GM18526 (cell line): Measurements from ENCODE around the gene CRNKL1.

Experiments
- POLR2A ChIP-seq: IDR thresholded peaks from 3 replicates; pipeline ENCODE4 v1.6.1; 2011; ENCODE audit not compliant: insufficient read length; ENCODE audit errors: extremely low read depth

Gene CRNKL1

DNA sequence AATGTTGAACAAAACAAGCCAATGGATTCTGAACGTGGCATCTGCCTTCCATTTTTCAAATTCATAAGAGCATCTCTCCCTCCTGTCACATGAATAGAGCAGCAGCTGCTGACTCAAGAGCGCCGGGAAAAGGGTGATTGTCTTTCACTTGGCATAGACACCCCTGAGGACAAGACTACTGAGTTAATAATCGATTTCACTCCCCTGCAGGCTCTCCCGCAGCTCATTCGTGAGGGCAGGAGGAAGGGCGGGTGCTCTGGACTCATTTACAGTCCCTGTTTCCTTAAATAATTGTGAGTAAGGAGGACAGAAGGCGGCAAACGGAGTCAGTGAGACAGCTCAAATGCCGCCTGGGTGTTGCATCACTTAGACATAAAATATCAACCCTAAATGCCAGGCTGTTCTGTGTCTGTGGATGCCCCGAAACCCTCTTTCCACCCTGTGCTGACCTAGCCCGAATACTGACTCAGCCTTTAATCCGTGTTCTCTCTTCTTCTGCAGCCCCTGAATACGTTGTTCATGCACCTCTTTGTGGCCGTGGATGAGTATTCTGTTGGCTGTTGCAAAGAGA, 21.6 kb upstream of the CRNKL1 start:
- no peak for TF ChIP-seq POLR2A

DNA sequence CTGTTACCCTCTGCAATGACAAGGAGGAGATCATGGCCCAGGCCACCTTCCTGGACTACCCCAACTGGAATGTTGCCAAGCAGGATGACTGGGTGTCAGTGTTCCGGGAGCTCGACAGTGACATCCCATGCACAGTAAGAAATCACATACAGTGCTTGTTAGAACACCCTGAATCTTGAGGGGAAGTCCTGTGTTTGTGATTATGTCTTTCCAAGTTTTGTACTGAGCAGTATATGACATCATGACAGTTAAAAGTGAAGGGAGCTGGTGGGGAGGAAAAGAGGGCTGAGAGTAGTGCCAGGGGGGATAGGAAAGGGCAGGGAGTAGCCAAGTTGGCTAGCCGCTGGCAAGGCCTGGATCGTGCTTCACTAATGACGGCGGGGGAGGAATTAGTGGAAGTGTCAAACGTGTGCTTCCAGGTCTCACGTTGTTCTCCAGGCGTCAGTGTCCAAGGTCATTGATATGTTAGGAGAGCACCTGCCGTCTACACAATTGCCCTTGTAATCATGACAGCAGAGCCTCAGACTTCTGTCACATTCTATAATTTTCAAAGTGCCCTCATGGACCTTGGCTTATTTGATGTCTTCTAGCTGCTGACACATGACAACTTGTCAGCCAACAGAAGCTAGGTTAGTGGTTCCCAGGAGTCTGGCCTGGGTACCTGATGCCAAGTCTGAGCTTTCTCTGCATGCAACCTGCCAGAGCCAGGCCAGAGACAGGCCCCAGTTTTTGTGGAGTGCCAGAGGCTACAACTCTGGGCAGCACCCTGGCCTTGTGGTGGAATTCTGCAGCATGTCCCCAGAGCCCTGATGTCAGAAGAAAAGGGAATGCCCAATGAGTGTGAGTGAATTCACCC, 18.8 kb upstream of the CRNKL1 start:
- TF ChIP-seq POLR2A: no peak

- no peak for TF ChIP-seq POLR2A
Measured at GRCh38 chr20:20065361-20065760, 13.1 kb upstream of the CRNKL1 start.

DNA sequence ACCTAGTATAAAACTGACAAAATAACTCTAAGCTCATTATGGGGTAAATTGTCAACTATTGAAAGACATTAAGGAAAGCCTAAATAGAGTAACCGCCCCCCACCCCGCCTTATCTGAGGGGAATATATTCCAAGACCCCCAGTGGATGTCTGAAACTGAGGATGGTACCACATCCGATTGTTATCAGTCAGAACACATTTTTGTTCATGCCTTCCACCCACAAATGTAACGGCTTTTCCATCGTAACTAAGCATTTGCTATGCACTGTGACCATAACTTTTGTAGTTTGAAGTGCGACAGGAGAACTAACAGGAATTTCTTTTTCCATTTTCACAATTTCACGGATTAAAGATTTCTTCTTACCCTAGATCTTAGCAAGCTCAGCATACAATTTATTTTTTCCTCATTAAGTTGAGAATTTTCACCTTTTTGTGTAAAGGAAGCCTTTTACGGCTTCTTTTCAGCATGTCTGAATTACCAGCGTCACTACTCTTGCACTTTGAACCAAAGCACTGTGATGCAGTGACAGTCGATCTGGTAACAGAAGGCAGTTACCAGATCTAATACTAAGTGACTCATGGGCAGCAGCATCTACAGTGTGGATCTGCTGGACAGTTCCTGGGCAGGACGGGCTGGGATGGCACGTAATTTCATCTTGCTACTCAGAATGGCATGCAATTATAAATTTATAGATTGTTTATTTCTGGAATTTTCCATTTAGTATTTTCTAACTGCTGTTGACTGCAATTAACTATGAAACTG, 11.9 kb upstream of the CRNKL1 start:
- no peak for TF ChIP-seq POLR2A

DNA sequence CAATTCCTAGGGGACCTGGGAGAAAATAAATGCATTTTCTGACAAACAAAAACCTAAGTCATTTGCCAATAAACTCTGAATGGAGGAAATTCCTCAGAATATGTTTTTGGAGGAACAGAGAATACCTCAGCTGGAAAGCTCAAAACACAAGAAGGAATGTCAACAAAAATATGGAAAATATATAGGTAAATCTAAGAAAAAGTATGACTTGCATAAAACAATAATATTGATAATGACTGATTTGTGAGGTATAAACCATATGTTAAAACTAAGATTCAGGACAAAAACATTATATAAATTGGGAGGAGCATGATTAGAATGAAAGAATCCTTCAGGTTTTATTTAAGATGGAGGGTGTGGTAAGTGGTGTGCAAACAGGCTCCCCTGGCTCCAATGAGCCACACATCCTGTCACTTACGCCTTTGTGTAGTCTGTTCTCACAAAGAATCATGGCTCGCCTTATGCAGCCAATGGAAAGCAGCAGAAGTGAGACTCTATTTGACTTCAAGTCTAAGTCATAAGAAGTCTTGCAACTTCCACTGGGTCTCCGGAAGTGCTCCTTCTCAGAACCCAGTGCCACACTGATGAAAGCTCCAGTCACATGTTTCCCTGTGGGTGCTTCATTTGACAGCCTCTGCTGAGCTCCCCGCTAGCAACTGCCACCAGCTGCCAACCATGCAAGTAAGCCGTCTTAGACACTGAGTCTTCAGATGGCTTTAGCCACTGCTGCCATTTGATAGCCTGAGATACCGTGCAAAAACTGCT, 8.2 kb upstream of the CRNKL1 start:
- no peak for TF ChIP-seq POLR2A

DNA sequence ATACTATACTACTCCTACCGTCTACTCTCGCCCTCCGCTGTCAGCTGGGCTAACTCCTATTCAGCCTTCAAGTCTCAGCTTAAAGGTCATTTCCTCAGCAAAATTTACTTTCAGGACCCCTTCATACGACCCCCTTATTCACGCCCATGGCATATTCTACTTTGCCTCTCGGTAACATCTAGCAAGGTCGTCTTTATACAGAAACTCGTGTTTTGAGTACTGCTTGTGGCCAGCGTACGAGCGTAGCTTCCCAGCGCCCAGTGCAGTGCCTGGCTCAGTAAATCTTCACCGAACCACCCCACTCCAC, 546 bp downstream of the CRNKL1 start:
- no peak for TF ChIP-seq POLR2A

GRCh38 chr20:20039752-20040387, 12.4 kb downstream of the CRNKL1 start:
- TF ChIP-seq POLR2A: no peak

- no peak for TF ChIP-seq POLR2A
Measured at GRCh38 chr20:20038586-20038985, 13.7 kb downstream of the CRNKL1 start.

DNA sequence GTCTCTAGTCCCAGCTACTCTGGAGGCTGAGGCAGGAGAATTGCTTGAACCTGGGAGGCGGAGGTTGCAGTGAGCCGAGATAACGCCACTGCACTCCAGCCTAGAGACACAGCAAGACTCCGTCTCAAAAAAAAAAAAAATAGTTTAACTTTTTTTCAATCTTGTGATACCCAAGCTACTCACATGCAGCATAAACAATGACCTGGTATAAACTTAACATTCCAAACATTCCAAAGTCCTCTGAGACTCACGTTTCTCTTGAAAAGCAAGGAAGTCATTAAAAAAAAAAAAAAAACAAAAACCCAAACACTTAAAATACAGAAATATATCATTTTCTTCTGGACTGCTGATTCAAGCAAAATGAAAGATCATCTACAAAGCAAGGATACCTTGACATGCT, 14.3 kb downstream of the CRNKL1 start:
- TF ChIP-seq POLR2A: no peak

GRCh38 chr20:20036756-20037155, 15.5 kb downstream of the CRNKL1 start:
- no peak for TF ChIP-seq POLR2A

GRCh38 chr20:20034486-20034885, 17.8 kb downstream of the CRNKL1 start:
- TF ChIP-seq POLR2A: no peak

DNA sequence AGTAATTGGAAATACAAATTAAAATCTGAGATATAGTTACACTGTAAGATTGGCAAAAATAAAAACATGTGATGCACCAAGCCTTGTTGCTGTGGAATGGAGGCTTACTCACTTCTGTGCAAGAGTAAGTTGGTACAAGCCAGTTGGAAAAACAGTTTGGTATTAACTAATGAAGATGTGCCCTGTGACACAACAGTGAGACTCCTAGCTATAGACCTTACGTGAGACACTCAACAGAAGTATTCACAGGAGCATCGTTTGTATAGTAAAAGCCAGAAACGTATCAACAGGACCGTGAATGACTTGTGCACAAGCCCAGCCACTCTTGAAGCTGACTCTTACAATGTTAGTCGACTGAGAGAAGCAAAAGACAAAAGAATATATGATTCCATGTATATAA, 20.5 kb downstream of the CRNKL1 start:
- TF ChIP-seq POLR2A: no peak

- TF ChIP-seq POLR2A: no peak
Measured at GRCh38 chr20:20027284-20027683, 25.0 kb downstream of the CRNKL1 start.

- no peak for TF ChIP-seq POLR2A
Measured at GRCh38 chr20:20024942-20025341, 27.3 kb downstream of the CRNKL1 start.

- TF ChIP-seq POLR2A: no peak
Measured at GRCh38 chr20:20023395-20023794, 28.9 kb downstream of the CRNKL1 start.

DNA sequence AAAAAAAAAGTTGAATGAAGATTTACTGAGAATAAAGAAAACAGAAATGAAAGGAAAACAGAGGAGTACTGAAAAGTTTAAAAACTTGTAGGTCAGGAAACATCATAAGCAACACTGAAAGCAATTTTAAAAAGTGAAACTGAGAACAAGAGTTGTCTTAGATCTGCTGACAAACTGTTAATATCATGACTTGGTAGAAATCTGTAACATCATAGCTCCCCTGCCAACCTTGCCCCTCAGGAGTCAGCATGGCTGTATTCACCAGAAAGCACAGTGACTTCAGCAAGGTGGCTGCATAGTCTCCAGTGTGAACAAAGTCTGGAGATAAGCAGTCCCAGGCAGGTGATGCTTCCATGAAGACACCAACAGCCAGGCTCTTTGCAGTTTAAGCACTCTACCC, 29.8 kb downstream of the CRNKL1 start:
- no peak for TF ChIP-seq POLR2A

GRCh38 chr20:20021835-20022234, 30.4 kb downstream of the CRNKL1 start:
- no peak for TF ChIP-seq POLR2A
